HUES48 (cell line): ENCODE data around the gene F2.

Experiments used
- H3K27ac ChIP-seq: one replicate; pipeline ENCODE4 v1.7.0; 2013; ENCODE audit warnings: low read depth, low read length, inconsistent platforms
- H3K27me3 ChIP-seq: 2 replicates; pipeline ENCODE4 v1.6.1; 2013; ENCODE audit warnings: mild to moderate bottlenecking, low read length; ENCODE audit not compliant: control insufficient read depth, insufficient read depth
- H3K36me3 ChIP-seq: 2 replicates; pipeline ENCODE4 v1.6.1; 2013; ENCODE audit warnings: low read length; ENCODE audit not compliant: control insufficient read depth, insufficient read depth
- H3K4me1 ChIP-seq: 2 replicates; pipeline ENCODE4 v1.6.1; 2013; ENCODE audit warnings: mild to moderate bottlenecking, low read length; ENCODE audit not compliant: control insufficient read depth, insufficient read depth
- H3K4me3 ChIP-seq: 2 replicates; pipeline ENCODE4 v1.5.1; 2013; ENCODE audit warnings: mild to moderate bottlenecking, low read depth, low read length
- H3K9ac ChIP-seq: 2 replicates; pipeline ENCODE4 v1.6.1; 2013; ENCODE audit warnings: mild to moderate bottlenecking, low read depth, low read length, moderate library complexity
- H3K9me3 ChIP-seq: 2 replicates; pipeline ENCODE4 v1.6.1; 2013; ENCODE audit warnings: low read length; ENCODE audit not compliant: control insufficient read depth, insufficient read depth

Gene F2

DNA sequence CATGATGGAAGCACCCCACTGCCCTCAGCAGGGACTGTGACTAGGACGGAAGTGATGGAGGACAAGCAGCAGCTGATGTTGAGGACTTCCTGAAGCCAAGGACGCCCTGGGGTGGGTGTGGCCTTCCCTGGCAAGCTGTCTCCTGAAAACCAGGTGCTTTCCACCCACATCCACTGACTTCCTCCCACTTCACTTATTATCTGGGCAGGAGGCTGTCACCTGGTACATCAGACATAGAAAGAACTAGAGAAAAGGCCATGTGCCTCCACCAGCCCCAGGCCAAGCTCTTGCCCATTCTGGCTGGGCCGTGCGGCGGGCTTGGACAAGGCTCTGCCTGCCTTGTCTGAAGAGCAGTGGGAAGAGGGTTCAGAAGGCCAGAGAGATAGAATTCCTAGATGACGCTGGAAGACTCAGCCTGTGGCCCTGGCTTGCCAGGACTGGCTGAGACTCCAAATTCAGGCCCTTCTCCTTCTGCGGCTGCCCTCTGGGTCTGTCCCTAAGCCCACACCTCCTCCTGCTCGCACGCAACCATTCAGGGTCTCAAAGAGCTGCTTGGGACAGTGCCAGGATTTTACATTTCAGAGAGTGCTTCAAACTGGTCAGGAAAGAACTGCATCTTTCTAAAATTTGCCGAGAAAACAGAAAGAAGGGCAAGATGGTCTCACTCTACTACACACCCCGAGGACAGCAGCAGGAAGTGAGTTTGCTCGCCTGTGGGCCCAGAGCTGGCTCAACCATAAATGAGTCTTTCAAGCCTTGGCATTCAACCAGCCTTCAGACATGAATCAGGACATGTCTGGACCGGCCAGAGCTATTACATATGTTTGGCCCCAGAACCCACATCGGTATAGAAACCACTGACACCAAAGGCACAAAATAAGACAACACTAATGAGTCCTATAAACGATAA, 31.9 kb upstream of the F2 start:
- H3K4me1 ChIP-seq, result no peaks in the 10 kb centered on the region
- H3K9me3 ChIP-seq, result no peaks in the 10 kb centered on the region
- peaks cover 9% of the 10 kb centered on the region; the same call in 1 of the 2 replicates for H3K36me3 ChIP-seq
- no peaks in the 10 kb centered on the region for H3K27me3 ChIP-seq
- no peak overlapping the region for H3K27ac ChIP-seq
- no peak overlapping the region for H3K9ac ChIP-seq
- no peak overlapping the region for H3K4me3 ChIP-seq

GRCh38 chr11:46690702-46691101, 28.3 kb upstream of the F2 start:
- peaks cover 28% of the 10 kb centered on the region for H3K36me3 ChIP-seq
- H3K27ac ChIP-seq, result no peak overlapping the region
- no peak overlapping the region for H3K9ac ChIP-seq
- no peak overlapping the region for H3K4me3 ChIP-seq
- H3K9me3 ChIP-seq, result no peaks in the 10 kb centered on the region
- H3K4me1 ChIP-seq, result no peaks in the 10 kb centered on the region
- no peaks in the 10 kb centered on the region for H3K27me3 ChIP-seq

DNA sequence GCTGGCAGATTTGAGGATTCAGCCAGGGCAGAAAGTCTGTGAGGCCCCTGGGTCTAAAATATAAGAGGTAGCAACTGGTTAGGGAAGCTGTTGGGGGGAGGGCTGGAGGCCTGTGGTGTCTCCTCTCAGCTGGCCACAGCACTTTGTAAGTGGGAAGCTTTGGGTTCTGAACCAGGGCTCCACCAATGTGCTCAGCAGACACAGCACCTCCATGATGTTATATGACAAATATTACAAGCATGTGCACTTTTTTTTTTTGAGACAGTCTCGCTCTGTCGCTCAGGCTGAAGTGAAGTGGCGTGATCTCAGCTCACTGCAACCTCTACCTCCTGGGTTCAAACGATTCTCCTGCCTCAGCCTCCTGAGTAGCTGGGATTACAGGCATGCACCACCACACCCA, 26.6 kb upstream of the F2 start:
- Histone ChIP-seq H3K27me3 (no peaks in the 10 kb centered on the region), H3K9me3 (no peaks in the 10 kb centered on the region), H3K27ac (no peak overlapping the region), H3K9ac (no peak overlapping the region), H3K36me3 (peaks cover 30% of the 10 kb centered on the region), H3K4me3 (no peak overlapping the region), H3K4me1 (no peaks in the 10 kb centered on the region)

DNA sequence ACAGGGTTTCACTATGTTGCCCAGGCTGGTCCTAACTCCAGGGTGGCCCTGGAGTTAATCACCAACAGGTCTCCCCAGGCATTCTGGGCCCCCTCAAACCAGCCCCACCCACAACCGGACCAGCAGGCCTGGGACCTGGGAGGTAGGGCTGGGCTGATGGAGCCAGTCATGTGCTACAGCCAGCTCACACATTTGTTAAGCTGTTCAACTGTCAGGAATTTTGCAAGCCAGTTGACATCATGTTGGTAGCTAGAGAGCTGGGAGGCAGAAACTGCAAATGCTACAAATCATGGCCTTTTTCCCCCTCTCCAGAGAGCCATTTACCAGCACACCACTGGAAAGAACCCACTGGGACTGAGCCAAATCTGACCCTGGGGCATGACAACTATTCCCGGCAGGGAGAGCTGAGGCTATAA, 25.4 kb upstream of the F2 start:
- Histone ChIP-seq H3K9ac (no peak overlapping the region), H3K27ac (no peak overlapping the region), H3K4me3 (no peak overlapping the region), H3K27me3 (no peaks in the 10 kb centered on the region), H3K4me1 (no peaks in the 10 kb centered on the region), H3K36me3 (peaks cover 22% of the 10 kb centered on the region), H3K9me3 (no peaks in the 10 kb centered on the region)

DNA sequence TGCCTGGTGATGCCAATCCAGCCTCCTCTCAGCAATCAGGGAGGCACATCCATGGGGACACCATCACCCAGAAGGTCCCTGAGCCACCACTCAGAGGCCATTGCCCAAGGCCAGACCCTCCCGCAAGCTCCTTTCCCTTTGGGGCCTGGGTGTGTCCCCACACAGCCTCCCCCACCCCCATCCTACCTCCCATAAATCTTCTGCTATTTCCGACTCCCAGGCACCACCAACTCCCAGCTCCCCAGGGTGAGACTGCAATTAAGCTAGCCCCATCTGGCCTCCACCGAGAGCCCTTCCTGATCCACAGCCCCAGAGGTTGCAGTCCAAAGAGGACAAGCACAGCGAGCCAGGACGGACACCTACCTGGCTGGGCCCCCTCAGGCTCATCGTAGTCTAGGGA, 24.9 kb upstream of the F2 start:
- H3K4me3 ChIP-seq, result no peak overlapping the region
- no peaks in the 10 kb centered on the region for H3K9me3 ChIP-seq
- H3K27ac ChIP-seq, result no peak overlapping the region
- H3K36me3 ChIP-seq, result peaks cover 22% of the 10 kb centered on the region
- H3K27me3 ChIP-seq, result no peaks in the 10 kb centered on the region
- H3K4me1 ChIP-seq, result no peaks in the 10 kb centered on the region
- H3K9ac ChIP-seq, result no peak overlapping the region

DNA sequence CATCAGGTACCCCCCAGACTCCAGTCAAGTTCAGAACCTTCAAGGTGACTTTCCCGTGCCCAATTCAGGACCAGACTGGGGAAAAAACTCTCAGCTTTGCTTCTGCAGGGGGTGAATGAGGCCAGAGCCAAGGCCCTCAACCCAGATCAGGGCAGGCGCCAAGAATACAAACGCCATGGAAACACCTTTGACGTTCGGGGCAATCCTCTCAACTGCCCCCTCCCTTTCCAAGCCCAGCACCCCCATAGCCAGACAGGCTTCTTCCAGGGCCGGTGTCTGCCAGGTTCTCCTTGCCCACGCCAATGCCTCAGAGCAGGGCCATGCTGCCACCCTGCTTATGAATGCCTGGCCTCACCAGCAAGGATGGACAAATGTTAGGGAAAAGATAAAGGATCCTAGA, 24.4 kb upstream of the F2 start:
- Histone ChIP-seq H3K27ac (no peak overlapping the region), H3K4me3 (no peak overlapping the region), H3K9ac (no peak overlapping the region), H3K4me1 (no peaks in the 10 kb centered on the region), H3K36me3 (peaks cover 22% of the 10 kb centered on the region), H3K27me3 (no peaks in the 10 kb centered on the region), H3K9me3 (no peaks in the 10 kb centered on the region)

DNA sequence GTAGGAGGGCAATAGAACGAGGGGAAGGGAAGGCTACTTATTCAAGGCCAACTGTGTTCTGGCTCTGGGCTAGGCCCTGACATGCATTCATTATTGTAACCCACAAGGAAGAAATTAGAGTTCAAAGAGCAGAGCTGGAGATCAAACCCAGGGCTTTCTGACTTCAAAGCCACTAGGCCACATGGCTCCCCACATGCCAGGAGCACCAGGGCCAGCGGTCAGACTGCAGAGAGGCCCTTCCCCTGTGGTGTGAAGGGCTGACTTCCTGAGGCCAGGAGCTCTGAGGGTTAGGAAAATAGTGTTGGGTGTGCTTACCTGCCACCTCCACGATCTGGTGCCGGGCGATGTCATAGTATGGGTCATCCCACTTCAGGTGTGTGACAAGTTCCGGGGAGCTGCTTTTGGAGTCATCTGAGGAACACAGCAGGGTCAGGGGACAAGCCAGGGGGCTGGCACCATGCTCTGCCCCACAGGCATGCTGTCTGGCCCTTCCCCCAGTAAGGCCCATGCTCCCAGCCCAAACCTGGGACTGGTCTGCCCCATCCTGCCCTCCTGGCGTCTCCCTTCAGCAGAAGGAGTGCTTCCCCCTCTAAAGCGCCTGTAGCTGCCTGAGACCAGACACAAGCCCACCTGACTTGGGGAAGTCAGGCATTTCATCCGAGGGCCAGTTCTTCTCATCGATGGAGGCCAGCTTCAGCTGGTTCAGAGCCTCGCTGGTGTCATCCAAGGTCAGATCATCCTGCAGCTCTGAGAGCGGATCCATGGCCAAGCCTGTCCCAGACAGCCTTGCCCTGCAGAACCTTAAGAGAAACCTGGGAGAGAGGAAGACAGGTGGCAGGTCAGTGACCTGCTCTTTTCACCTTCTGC, 23.4 kb upstream of the F2 start:
- H3K27ac ChIP-seq, result no peak overlapping the region
- H3K4me3 ChIP-seq, result no peak overlapping the region
- H3K27me3 ChIP-seq, result no peaks in the 10 kb centered on the region
- H3K9me3 ChIP-seq, result no peaks in the 10 kb centered on the region
- no peaks in the 10 kb centered on the region for H3K4me1 ChIP-seq
- no peak overlapping the region for H3K9ac ChIP-seq
- peaks cover 22% of the 10 kb centered on the region for H3K36me3 ChIP-seq

- H3K36me3 ChIP-seq, result peaks cover 22% of the 10 kb centered on the region
- no peaks in the 10 kb centered on the region for H3K27me3 ChIP-seq
- no peaks in the 10 kb centered on the region for H3K4me1 ChIP-seq
- H3K9me3 ChIP-seq, result no peaks in the 10 kb centered on the region
- H3K9ac ChIP-seq, result no peak overlapping the region
- H3K27ac ChIP-seq, result no peak overlapping the region
- H3K4me3 ChIP-seq, result no peak overlapping the region
Measured at GRCh38 chr11:46696212-46696558, 22.8 kb upstream of the F2 start.

DNA sequence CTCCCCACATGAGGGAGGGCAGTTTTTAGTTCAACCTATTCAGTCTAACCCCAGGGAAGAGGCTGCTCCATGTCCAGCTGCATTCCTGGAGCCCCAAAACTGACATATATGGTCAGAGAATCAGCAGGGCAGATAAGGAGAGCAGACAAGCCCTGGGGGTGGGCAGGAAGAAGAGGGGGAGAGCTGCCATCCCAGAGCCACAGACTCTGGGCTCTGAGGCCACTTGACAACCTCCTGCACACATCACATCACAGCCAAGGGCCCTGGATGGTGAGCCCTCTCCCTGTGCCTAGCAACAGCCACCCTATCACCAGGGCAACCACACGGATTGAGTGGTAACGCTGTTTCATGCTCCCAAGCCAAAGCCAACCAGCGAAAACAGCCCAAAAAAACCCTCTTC, 21.7 kb upstream of the F2 start:
- no peak overlapping the region for H3K9ac ChIP-seq
- H3K27me3 ChIP-seq, result no peaks in the 10 kb centered on the region
- no peak overlapping the region for H3K27ac ChIP-seq
- H3K4me1 ChIP-seq, result no peaks in the 10 kb centered on the region
- no peak overlapping the region for H3K4me3 ChIP-seq
- no peaks in the 10 kb centered on the region for H3K9me3 ChIP-seq
- H3K36me3 ChIP-seq, result peaks cover 23% of the 10 kb centered on the region

GRCh38 chr11:46697723-46698122, 21.3 kb upstream of the F2 start:
- H3K4me3 ChIP-seq, result no peak overlapping the region
- no peaks in the 10 kb centered on the region for H3K4me1 ChIP-seq
- H3K27ac ChIP-seq, result no peak overlapping the region
- no peaks in the 10 kb centered on the region for H3K27me3 ChIP-seq
- H3K9ac ChIP-seq, result no peak overlapping the region
- peaks cover 28% of the 10 kb centered on the region for H3K36me3 ChIP-seq
- no peaks in the 10 kb centered on the region for H3K9me3 ChIP-seq

GRCh38 chr11:46698597-46698996, 20.4 kb upstream of the F2 start:
- Histone ChIP-seq H3K9ac (no peak overlapping the region), H3K27me3 (no peaks in the 10 kb centered on the region), H3K4me3 (no peak overlapping the region), H3K36me3 (peaks cover 33% of the 10 kb centered on the region), H3K4me1 (no peaks in the 10 kb centered on the region), H3K9me3 (no peaks in the 10 kb centered on the region), H3K27ac (no peak overlapping the region)
